ENCODE measurements around the gene DZANK1.
"Not testable (repeated sequence)": the region's sequence is repeated elsewhere in the genome, so short reads cannot be mapped to it uniquely, and the experiment has no call there.

Gene DZANK1

GRCh38 chr20:18403269-18403668 is 63.6 kb downstream of the DZANK1 start:
- Histone ChIP-seq H3K4me1 (ENCODE audit: control insufficient read depth, insufficient read depth, low read length) (no peaks in the 10 kb centered on the region), H3K27ac (ENCODE audit: low read length) (no peak overlapping the region), H3K9me3 (ENCODE audit: control insufficient read depth in 2 of 2, low read length in 2 of 2) (peaks cover 0 to 6% of the 10 kb centered on the region in 2 donors), H3K9ac (ENCODE audit: low read length in 2 of 2) (no peak overlapping the region), H3K36me3 (ENCODE audit: control insufficient read depth in 2 of 2, insufficient read depth in 2 of 2, low read length in 2 of 2) (peaks cover 0 to 7% of the 10 kb centered on the region in 2 donors), H3K27me3 (ENCODE audit: control insufficient read depth in 1 of 2, insufficient read depth in 2 of 2, low read length in 2 of 2) (no peaks in the 10 kb centered on the region), H3K4me3 (ENCODE audit: low read length in 2 of 2) (no peak overlapping the region)

DNA sequence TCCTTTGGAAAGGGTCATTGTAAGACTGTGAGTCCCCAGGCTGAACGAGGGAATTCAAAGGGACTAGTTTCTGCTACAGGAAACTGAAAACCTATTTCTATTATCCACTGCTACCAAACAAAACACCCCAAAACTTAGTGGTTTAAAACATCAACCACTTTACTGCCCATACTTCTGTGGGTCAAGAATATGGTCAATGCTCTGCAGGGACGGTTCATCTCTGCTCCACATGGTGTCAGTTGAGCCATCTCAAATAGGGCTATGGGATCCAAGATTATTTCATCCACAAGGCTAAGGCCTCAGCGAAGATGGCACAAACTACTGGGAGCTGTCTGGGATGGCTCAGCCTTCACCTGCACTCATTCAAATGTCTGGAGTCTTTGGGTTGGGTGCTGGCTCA is 65.5 kb downstream of the DZANK1 start:
- Histone ChIP-seq H3K27ac (ENCODE audit: low read length) (no peak overlapping the region), H3K27me3 (ENCODE audit: control insufficient read depth in 1 of 2, insufficient read depth in 2 of 2, low read length in 2 of 2) (no peaks in the 10 kb centered on the region), H3K36me3 (ENCODE audit: control insufficient read depth in 2 of 2, insufficient read depth in 2 of 2, low read length in 2 of 2) (peaks cover 0 to 7% of the 10 kb centered on the region in 2 donors), H3K4me1 (ENCODE audit: control insufficient read depth, insufficient read depth, low read length) (no peaks in the 10 kb centered on the region), H3K9ac (ENCODE audit: low read length in 2 of 2) (no peak overlapping the region), H3K9me3 (ENCODE audit: control insufficient read depth in 2 of 2, low read length in 2 of 2) (peaks cover 0 to 6% of the 10 kb centered on the region in 2 donors), H3K4me3 (ENCODE audit: low read length in 2 of 2) (no peak overlapping the region)

DNA sequence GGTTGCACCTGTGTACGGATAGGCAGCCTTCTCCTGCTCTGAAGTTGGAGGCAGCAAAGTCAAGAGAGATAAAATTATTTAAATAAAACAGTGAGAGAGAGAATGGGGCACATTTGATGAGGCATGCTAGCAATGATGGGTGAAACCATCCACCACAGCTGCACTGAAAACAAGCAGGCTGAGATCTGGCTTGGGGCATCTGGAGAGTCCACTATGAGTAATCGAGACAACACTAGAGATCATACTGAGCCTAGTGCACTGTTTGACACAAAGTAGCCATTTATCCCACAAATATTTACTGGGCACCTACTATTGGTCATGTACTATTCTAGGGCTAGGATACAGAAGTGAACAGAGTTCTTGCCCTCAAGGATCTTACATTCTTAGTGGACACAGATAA is 66.4 kb downstream of the DZANK1 start:
- no peak overlapping the region for H3K9ac ChIP-seq (ENCODE audit: low read length in 2 of 2)
- H3K36me3 ChIP-seq (ENCODE audit: control insufficient read depth in 2 of 2, insufficient read depth in 2 of 2, low read length in 2 of 2) = peaks cover 0 to 5% of the 10 kb centered on the region in 2 donors
- peaks cover 0 to 6% of the 10 kb centered on the region in 2 donors for H3K9me3 ChIP-seq (ENCODE audit: control insufficient read depth in 2 of 2, low read length in 2 of 2)
- H3K4me3 ChIP-seq (ENCODE audit: low read length in 2 of 2) = no peak overlapping the region
- H3K27ac ChIP-seq (ENCODE audit: low read length) = no peak overlapping the region
- H3K27me3 ChIP-seq (ENCODE audit: control insufficient read depth in 1 of 2, insufficient read depth in 2 of 2, low read length in 2 of 2) = no peaks in the 10 kb centered on the region
- H3K4me1 ChIP-seq (ENCODE audit: control insufficient read depth, insufficient read depth, low read length) = no peaks in the 10 kb centered on the region

GRCh38 chr20:18398713-18399112 is 68.1 kb downstream of the DZANK1 start:
- not testable (repeated sequence) for H3K36me3 ChIP-seq (ENCODE audit: control insufficient read depth in 2 of 2, insufficient read depth in 2 of 2, low read length in 2 of 2); H3K9ac ChIP-seq (ENCODE audit: low read length in 2 of 2); H3K4me1 ChIP-seq (ENCODE audit: control insufficient read depth, insufficient read depth, low read length); H3K9me3 ChIP-seq (ENCODE audit: control insufficient read depth in 2 of 2, low read length in 2 of 2); H3K27me3 ChIP-seq (ENCODE audit: control insufficient read depth in 1 of 2, insufficient read depth in 2 of 2, low read length in 2 of 2); H3K27ac ChIP-seq (ENCODE audit: low read length); H3K4me3 ChIP-seq (ENCODE audit: low read length in 2 of 2)

DNA sequence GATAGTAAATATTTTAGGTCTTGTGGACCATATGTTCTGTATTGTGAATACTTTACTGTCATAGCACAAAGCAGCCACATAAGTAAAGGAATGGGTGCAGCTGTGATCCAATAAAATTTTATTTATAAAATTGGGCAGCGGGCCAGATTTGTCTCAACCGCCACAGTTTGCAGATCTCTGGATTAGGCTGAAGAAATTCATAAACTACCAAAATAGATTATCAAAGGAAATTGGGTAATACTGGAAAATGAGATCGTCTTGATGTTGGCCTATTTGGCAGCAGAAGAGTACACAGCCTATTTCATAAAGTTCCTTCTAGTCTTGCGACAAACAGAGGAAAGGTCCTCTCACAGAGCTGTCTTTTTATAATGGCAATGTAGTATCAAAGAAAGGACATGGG is 69.8 kb downstream of the DZANK1 start:
- Histone ChIP-seq H3K4me1 (ENCODE audit: control insufficient read depth, insufficient read depth, low read length) (no peaks in the 10 kb centered on the region), H3K4me3 (ENCODE audit: low read length in 2 of 2) (no peak overlapping the region), H3K27me3 (ENCODE audit: control insufficient read depth in 1 of 2, insufficient read depth in 2 of 2, low read length in 2 of 2) (no peaks in the 10 kb centered on the region), H3K27ac (ENCODE audit: low read length) (no peak overlapping the region), H3K9me3 (ENCODE audit: control insufficient read depth in 2 of 2, low read length in 2 of 2) (peaks cover 0 to 6% of the 10 kb centered on the region in 2 donors), H3K36me3 (ENCODE audit: control insufficient read depth in 2 of 2, insufficient read depth in 2 of 2, low read length in 2 of 2) (peaks cover 0 to 4% of the 10 kb centered on the region in 2 donors), H3K9ac (ENCODE audit: low read length in 2 of 2) (no peak overlapping the region)

DNA sequence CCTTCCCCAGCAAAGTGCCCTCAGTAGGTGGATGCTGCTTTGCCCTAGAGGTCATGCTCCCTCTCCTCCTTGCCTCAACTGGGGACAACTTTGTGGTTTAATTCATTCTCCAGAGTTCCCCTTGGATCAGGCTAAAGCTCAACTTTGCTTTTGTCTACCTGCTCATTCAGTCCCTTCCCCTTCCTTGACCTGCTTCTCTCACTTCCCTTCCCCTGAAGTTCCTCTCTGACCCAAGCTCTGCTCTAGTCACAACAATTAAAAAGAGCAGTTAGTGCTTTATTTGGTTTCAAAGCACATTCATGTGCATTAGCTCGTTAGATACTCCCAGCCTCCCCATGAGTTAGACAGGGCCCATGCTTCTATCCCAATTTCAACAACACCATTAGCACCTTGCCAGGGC is 71.3 kb downstream of the DZANK1 start:
- H3K4me1 ChIP-seq (ENCODE audit: control insufficient read depth, insufficient read depth, low read length) = no peaks in the 10 kb centered on the region
- H3K36me3 ChIP-seq (ENCODE audit: control insufficient read depth in 2 of 2, insufficient read depth in 2 of 2, low read length in 2 of 2) = peaks cover 0 to 2% of the 10 kb centered on the region in 2 donors
- no peaks in the 10 kb centered on the region for H3K9me3 ChIP-seq (ENCODE audit: control insufficient read depth in 2 of 2, low read length in 2 of 2)
- no peak overlapping the region for H3K9ac ChIP-seq (ENCODE audit: low read length in 2 of 2)
- H3K27me3 ChIP-seq (ENCODE audit: control insufficient read depth in 1 of 2, insufficient read depth in 2 of 2, low read length in 2 of 2) = no peaks in the 10 kb centered on the region
- H3K4me3 ChIP-seq (ENCODE audit: low read length in 2 of 2) = no peak overlapping the region
- no peak overlapping the region for H3K27ac ChIP-seq (ENCODE audit: low read length)

- Histone ChIP-seq H3K27ac (ENCODE audit: low read length) (no peak overlapping the region), H3K9ac (ENCODE audit: low read length in 2 of 2) (no peak overlapping the region), H3K4me3 (ENCODE audit: low read length in 2 of 2) (no peak overlapping the region), H3K9me3 (ENCODE audit: control insufficient read depth in 2 of 2, low read length in 2 of 2) (no peaks in the 10 kb centered on the region), H3K27me3 (ENCODE audit: control insufficient read depth in 1 of 2, insufficient read depth in 2 of 2, low read length in 2 of 2) (no peaks in the 10 kb centered on the region), H3K4me1 (ENCODE audit: control insufficient read depth, insufficient read depth, low read length) (no peaks in the 10 kb centered on the region), H3K36me3 (ENCODE audit: control insufficient read depth in 2 of 2, insufficient read depth in 2 of 2, low read length in 2 of 2) (peaks cover 0 to 2% of the 10 kb centered on the region in 2 donors)
These were observed 72.5 kb downstream of the DZANK1 start for GRCh38 chr20:18394363-18394762.

DNA sequence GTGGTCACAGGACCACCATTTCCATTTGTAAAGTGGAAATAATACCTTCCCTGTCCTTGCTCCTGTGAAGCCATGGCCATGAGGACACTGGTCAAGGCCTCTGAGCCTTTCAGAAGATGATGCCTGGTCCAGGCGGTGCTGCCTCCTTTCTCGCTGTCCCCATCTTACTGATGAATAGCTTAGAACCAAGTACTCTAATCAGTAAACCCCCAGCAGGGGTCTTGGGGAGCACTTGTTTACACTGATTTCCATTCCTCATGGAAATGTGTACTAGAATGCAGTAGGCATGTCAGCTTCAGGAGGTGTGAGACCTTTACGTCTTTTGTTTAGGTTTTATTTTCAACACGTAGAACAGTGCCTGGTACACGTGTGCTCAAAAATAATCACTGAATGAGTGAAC is 75.1 kb downstream of the DZANK1 start:
- no peaks in the 10 kb centered on the region for H3K27me3 ChIP-seq (ENCODE audit: control insufficient read depth in 1 of 2, insufficient read depth in 2 of 2, low read length in 2 of 2)
- no peak overlapping the region for H3K4me3 ChIP-seq (ENCODE audit: low read length in 2 of 2)
- no peaks in the 10 kb centered on the region for H3K4me1 ChIP-seq (ENCODE audit: control insufficient read depth, insufficient read depth, low read length)
- peaks cover 0 to 2% of the 10 kb centered on the region in 2 donors for H3K36me3 ChIP-seq (ENCODE audit: control insufficient read depth in 2 of 2, insufficient read depth in 2 of 2, low read length in 2 of 2)
- H3K9ac ChIP-seq (ENCODE audit: low read length in 2 of 2) = no peak overlapping the region
- H3K9me3 ChIP-seq (ENCODE audit: control insufficient read depth in 2 of 2, low read length in 2 of 2) = no peaks in the 10 kb centered on the region
- no peak overlapping the region for H3K27ac ChIP-seq (ENCODE audit: low read length)

DNA sequence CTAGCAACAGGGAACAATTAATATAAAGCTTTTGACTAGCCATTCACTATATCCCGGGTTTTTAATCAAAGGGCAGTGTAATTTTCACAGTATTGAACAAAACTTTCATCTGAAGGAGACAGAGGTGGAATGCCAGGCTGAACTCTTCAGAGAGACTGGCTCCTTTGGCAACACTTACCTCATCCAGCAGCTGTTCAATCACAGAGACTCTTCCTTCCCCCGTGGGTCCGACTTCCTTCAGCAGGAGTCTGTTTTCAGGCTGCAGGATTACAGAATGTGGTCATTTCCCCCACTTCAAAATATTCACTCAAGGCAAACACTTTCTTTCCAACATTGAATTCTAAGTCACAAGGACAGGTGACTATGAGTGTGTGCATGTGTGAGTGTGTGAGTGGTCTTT is 76.6 kb downstream of the DZANK1 start:
- Histone ChIP-seq H3K27ac (ENCODE audit: low read length) (no peak overlapping the region), H3K36me3 (ENCODE audit: control insufficient read depth in 2 of 2, insufficient read depth in 2 of 2, low read length in 2 of 2) (peaks cover 0 to 5% of the 10 kb centered on the region in 2 donors), H3K4me3 (ENCODE audit: low read length in 2 of 2) (no peak overlapping the region), H3K9ac (ENCODE audit: low read length in 2 of 2) (no peak overlapping the region), H3K9me3 (ENCODE audit: control insufficient read depth in 2 of 2, low read length in 2 of 2) (no peaks in the 10 kb centered on the region), H3K4me1 (ENCODE audit: control insufficient read depth, insufficient read depth, low read length) (no peaks in the 10 kb centered on the region), H3K27me3 (ENCODE audit: control insufficient read depth in 1 of 2, insufficient read depth in 2 of 2, low read length in 2 of 2) (no peaks in the 10 kb centered on the region)

DNA sequence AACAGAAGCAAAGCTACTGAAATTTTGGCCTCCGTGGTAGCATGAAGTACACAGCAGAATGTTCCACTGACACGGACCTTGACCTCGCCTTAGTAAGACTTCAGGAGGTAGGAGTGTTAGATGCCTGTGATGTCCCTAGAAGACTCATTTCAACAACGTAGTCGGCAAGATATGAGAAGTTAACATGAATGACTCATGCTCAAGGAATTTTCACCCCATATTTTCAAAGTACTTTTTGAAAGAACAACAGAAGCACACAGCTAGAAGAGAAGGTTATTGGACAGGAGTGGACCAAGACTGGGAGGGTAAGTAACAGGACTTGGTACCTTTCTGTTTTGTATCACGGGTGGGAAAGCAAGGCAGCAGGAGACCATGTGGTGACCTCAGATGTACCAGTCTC is 78.0 kb downstream of the DZANK1 start:
- Histone ChIP-seq H3K4me3 (ENCODE audit: low read length in 2 of 2) (no peak overlapping the region), H3K9ac (ENCODE audit: low read length in 2 of 2) (no peak overlapping the region), H3K4me1 (ENCODE audit: control insufficient read depth, insufficient read depth, low read length) (no peaks in the 10 kb centered on the region), H3K9me3 (ENCODE audit: control insufficient read depth in 2 of 2, low read length in 2 of 2) (no peaks in the 10 kb centered on the region), H3K36me3 (ENCODE audit: control insufficient read depth in 2 of 2, insufficient read depth in 2 of 2, low read length in 2 of 2) (peaks cover 0 to 5% of the 10 kb centered on the region in 2 donors), H3K27me3 (ENCODE audit: control insufficient read depth in 1 of 2, insufficient read depth in 2 of 2, low read length in 2 of 2) (no peaks in the 10 kb centered on the region), H3K27ac (ENCODE audit: low read length) (no peak overlapping the region)

- Histone ChIP-seq H3K27ac (ENCODE audit: low read length) (no peak overlapping the region), H3K4me3 (ENCODE audit: low read length in 2 of 2) (no peak overlapping the region), H3K27me3 (ENCODE audit: control insufficient read depth in 1 of 2, insufficient read depth in 2 of 2, low read length in 2 of 2) (no peaks in the 10 kb centered on the region), H3K9me3 (ENCODE audit: control insufficient read depth in 2 of 2, low read length in 2 of 2) (no peaks in the 10 kb centered on the region), H3K36me3 (ENCODE audit: control insufficient read depth in 2 of 2, insufficient read depth in 2 of 2, low read length in 2 of 2) (peaks cover 0 to 2% of the 10 kb centered on the region in 2 donors), H3K9ac (ENCODE audit: low read length in 2 of 2) (no peak overlapping the region), H3K4me1 (ENCODE audit: control insufficient read depth, insufficient read depth, low read length) (no peaks in the 10 kb centered on the region)
These were observed 85.8 kb downstream of the DZANK1 start for GRCh38 chr20:18380908-18381529.
